ENCODE results near the gene MANBA. TPM values are rescaled to one million over a fixed set of nuclear protein-coding genes. Genes with fewer than 3 reads are reported as not detected.

MANBA gene
- total RNA-seq, 1 donor from 2014 or later = 48.9 TPM

DNA sequence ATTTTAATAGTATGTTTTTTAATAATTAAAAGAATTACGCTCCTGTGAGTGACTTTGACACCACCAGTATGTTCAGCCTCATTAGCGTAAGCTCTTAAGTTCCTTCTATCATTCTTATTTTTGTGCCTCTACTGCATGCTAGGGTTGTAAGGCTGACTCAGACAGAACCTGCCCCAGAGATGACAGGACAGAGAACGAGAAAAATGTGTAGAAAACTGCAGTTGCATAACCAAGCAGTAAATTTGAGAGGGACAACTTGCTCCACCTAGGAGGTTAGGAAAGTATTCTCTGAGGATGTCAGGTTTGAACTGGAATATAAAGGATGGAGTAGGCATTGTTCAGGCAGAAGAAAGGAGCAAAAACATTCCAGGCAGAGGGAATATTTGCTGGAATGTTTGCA, 160.9 kb downstream of the MANBA start:
- TF ChIP-seq, protein P1, sequence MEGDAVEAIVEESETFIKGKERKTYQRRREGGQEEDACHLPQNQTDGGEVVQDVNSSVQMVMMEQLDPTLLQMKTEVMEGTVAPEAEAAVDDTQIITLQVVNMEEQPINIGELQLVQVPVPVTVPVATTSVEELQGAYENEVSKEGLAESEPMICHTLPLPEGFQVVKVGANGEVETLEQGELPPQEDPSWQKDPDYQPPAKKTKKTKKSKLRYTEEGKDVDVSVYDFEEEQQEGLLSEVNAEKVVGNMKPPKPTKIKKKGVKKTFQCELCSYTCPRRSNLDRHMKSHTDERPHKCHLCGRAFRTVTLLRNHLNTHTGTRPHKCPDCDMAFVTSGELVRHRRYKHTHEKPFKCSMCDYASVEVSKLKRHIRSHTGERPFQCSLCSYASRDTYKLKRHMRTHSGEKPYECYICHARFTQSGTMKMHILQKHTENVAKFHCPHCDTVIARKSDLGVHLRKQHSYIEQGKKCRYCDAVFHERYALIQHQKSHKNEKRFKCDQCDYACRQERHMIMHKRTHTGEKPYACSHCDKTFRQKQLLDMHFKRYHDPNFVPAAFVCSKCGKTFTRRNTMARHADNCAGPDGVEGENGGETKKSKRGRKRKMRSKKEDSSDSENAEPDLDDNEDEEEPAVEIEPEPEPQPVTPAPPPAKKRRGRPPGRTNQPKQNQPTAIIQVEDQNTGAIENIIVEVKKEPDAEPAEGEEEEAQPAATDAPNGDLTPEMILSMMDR (IDR thresholded peaks at IDR 0.05; ENCODE audit: unreplicated experiment) = no peak
- H3K9me3 Mint-ChIP-seq (ENCODE audit: low read depth) = no peaks in the 10 kb centered on the region
- H3K4me3 Mint-ChIP-seq (ENCODE audit: low read depth) = no peak overlapping the region
- no peak overlapping the region for H3K27ac Mint-ChIP-seq
- DNase-seq (ENCODE audit: low spot score, unreplicated experiment) = no peak
- no peaks in the 10 kb centered on the region for H3K27me3 Mint-ChIP-seq
- H3K36me3 Mint-ChIP-seq (ENCODE audit: insufficient read depth) = peaks cover 20% of the 10 kb centered on the region
- no peaks in the 10 kb centered on the region for H3K4me1 Mint-ChIP-seq (ENCODE audit: low read depth)

- no peak overlapping the region for H3K4me3 Mint-ChIP-seq (ENCODE audit: low read depth)
- no peaks in the 10 kb centered on the region for H3K9me3 Mint-ChIP-seq (ENCODE audit: low read depth)
- TF ChIP-seq, protein P1 (IDR thresholded peaks at IDR 0.05; ENCODE audit: unreplicated experiment) = no peak
- peaks cover 20% of the 10 kb centered on the region for H3K36me3 Mint-ChIP-seq (ENCODE audit: insufficient read depth)
- DNase-seq (ENCODE audit: low spot score, unreplicated experiment) = no peak
- H3K4me1 Mint-ChIP-seq (ENCODE audit: low read depth) = no peaks in the 10 kb centered on the region
- no peaks in the 10 kb centered on the region for H3K27me3 Mint-ChIP-seq
- H3K27ac Mint-ChIP-seq = no peak overlapping the region
Observed at GRCh38 chr4:102599455-102599854, 161.3 kb downstream of the MANBA start.

DNA sequence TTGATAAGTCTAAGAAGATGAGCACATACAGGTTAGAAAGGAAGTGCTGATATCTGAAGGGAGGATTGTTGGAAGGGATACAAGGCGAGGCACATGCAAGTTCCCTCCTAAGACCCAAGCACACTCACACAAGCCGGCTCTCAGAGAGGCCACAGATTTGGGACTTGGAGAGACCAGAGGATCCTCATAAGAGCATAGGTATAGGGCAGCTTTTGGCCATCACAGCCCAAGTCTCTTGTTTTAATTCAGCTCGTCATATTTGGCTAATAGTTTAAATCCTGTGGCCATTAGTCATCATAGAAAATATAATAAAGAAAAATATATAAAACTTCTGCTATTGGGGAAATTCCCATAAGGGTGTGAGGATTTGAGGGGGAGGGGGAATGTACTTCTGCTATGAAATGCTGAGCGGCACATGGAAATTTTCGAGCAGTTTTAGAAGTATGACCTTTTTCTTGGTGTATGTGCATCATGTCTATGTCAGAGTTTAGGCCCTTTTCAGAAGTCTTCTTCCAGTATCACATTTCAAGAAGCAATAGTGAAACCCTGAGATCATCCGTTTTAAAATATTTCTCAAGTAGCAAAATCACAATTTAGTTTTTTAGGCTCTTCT, 161.9 kb downstream of the MANBA start:
- Mint-ChIP-seq H3K4me3 (ENCODE audit: low read depth) (no peak overlapping the region), H3K4me1 (ENCODE audit: low read depth) (no peaks in the 10 kb centered on the region), H3K27ac (no peak overlapping the region), H3K9me3 (ENCODE audit: low read depth) (no peaks in the 10 kb centered on the region), H3K36me3 (ENCODE audit: insufficient read depth) (peaks cover 18% of the 10 kb centered on the region), H3K27me3 (no peaks in the 10 kb centered on the region)
- TF ChIP-seq, protein P1 (IDR thresholded peaks at IDR 0.05; ENCODE audit: unreplicated experiment) = no peak
- DNase-seq (ENCODE audit: low spot score, unreplicated experiment) = no peak

GRCh38 chr4:102598086-102598761, 162.5 kb downstream of the MANBA start:
- peaks cover 17% of the 10 kb centered on the region for H3K36me3 Mint-ChIP-seq (ENCODE audit: insufficient read depth)
- no peak overlapping the region for H3K4me3 Mint-ChIP-seq (ENCODE audit: low read depth)
- no peak overlapping the region for H3K27ac Mint-ChIP-seq
- DNase-seq (ENCODE audit: low spot score, unreplicated experiment) = no peak
- TF ChIP-seq, protein P1 (IDR thresholded peaks at IDR 0.05; ENCODE audit: unreplicated experiment) = no peak
- no peaks in the 10 kb centered on the region for H3K4me1 Mint-ChIP-seq (ENCODE audit: low read depth)
- H3K27me3 Mint-ChIP-seq = no peaks in the 10 kb centered on the region
- no peaks in the 10 kb centered on the region for H3K9me3 Mint-ChIP-seq (ENCODE audit: low read depth)

- DNase-seq (ENCODE audit: low spot score, unreplicated experiment) = no peak
- Mint-ChIP-seq H3K4me3 (ENCODE audit: low read depth) (no peak overlapping the region), H3K27ac (no peak overlapping the region), H3K27me3 (no peaks in the 10 kb centered on the region), H3K4me1 (ENCODE audit: low read depth) (no peaks in the 10 kb centered on the region), H3K9me3 (ENCODE audit: low read depth) (peaks cover 1% of the 10 kb centered on the region), H3K36me3 (ENCODE audit: insufficient read depth) (peaks cover 23% of the 10 kb centered on the region)
- TF ChIP-seq, protein P1 (IDR thresholded peaks at IDR 0.05; ENCODE audit: unreplicated experiment) = no peak
Observed at GRCh38 chr4:102596532-102596931, 164.2 kb downstream of the MANBA start.
